GM18505 (cell line): ENCODE results near the gene MASP2.
"Not testable (repeated sequence)": the region's sequence is repeated elsewhere in the genome, so short reads cannot be mapped to it uniquely, and the experiment has no call there.

ENCODE experiments used
- ATAC-seq: cut with Tn5 transposase; IDR thresholded peaks from one replicate; pipeline ENCODE4 v1.9.1; 2021; ENCODE audit not compliant: unreplicated experiment
- POLR2A ChIP-seq: IDR thresholded peaks from 4 replicates; pipeline ENCODE4 v1.6.1; 2011; ENCODE audit warnings: borderline replicate concordance; ENCODE audit not compliant: insufficient read depth, insufficient read length; ENCODE audit errors: extremely low read depth

The MASP2 gene

DNA sequence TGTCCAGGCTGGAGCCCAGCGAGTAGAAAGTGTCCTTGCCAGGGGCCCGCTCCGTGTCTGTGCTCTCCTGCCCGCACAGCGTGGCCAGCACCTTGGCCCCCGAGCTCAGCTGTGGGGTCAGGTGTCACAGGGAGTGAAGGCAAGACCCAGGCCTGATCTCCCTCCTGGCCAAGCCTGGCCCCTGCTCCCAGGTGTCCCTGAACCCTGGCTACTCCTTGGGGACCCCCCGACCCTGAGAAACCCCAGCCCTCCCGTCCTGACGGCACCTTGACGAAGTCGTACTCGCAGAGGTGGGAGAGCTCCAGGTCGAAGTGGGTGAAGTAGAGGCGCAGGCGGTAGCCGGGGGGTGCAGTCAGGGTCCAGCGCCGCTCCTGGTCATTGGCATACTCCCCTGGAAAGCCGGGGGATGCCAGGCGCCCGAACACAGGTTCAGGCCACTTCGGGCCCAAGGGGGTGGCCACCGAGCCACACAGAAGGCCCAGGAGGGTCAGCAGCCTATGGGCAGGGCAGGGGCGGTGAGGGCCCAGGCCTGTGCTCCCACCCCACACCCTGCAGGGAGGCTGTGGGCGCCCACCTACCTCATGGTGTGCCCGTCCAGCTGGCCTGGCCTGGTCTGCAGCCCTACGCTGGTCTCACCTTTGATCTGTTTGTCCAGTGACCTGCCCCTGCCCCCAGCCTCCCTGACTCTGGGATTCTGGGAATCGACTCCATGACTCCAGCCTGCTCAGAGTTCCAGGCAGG, at the start of gene MASP2:
TSS of gene MASP2 (minus strand) at position 615 of the 741 bp plus-strand sequence. CDS start at position 583, 32 bp downstream.
- TF ChIP-seq POLR2A = no peak
- ATAC-seq = no peak

DNA sequence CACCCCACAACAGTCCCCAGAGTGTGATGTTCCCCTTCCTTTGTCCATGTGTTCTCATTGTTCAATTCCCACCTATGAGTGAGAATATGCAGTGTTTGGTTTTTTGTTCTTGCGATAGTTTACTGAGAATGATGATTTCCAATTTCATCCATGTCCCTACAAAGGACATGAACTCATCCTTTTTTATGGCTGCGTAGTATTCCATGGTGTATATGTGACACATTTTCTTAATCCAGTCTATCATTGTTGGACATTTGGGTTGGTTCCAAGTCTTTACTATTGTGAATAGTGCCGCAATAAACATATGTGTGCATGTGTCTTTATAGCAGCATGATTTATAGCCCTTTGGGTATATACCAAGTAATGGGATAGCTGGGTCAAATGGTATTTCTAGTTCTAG, 36.7 kb upstream of the MASP2 start:
- ATAC-seq = not testable (repeated sequence)

- no peak for ATAC-seq
- no peak for TF ChIP-seq POLR2A
These were observed 33.9 kb upstream of the MASP2 start for GRCh38 chr1:11080931-11081330.

DNA sequence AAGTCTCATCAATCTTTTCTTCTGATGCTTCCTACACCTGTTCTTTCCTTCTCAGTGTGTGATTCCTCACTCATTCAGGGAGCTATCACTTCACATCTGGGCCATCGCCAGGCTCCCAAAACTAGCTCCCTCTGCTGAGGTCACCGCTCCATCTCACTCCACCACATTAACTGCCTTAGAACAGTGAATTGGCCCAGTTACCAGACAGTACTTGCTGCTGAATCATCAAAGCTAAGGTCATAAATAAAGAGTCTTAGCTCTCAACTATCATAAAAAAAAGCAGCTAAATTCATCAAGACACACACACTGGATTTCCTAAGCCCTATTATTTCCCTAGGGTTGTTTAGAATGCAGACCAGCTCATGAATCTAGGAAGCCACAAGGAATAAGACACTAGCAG, 31.6 kb upstream of the MASP2 start:
- ATAC-seq = no peak
- TF ChIP-seq POLR2A = no peak

- not testable (repeated sequence) for ATAC-seq
These were observed 26.4 kb upstream of the MASP2 start for GRCh38 chr1:11073398-11073797.

DNA sequence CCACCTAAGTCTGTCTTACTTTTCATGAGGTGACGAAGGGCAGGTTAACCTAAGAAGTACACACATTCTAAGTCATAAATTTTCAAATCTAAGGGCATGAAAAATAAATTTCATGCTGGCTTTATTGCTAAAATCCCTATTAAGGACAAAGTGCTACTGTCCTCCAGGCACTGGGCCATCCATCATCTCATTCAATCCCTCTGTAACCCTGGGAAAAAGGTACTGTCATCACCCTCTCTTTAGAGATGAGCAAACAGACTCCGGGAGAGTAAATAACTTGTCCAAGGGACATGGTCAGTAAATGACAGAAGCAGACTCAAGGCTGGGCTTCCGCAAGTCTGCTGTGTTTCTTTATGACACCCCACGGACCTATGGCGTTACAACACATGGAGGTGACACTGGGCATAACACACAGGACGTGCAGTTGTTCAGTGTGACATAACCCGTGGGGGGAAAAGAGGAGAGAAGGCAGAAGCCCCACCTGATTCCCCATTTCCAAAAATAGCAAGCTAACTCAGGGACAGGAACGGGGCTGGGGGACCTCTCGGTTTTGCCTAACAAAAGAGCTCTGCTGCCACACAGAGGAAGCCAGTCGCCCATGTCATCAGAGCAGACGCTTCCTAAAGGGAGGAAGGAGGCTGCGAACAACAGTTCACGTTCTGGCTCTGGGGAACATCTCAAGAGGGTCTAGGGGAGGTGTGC, 25.3 kb upstream of the MASP2 start:
- ATAC-seq = no peak
- no peak for TF ChIP-seq POLR2A

- ATAC-seq = no peak
- no peak for TF ChIP-seq POLR2A
These were observed 24.6 kb upstream of the MASP2 start for GRCh38 chr1:11071463-11072215.

- no peak for TF ChIP-seq POLR2A
- no peak for ATAC-seq
These were observed 23.8 kb upstream of the MASP2 start for GRCh38 chr1:11070876-11071275.

DNA sequence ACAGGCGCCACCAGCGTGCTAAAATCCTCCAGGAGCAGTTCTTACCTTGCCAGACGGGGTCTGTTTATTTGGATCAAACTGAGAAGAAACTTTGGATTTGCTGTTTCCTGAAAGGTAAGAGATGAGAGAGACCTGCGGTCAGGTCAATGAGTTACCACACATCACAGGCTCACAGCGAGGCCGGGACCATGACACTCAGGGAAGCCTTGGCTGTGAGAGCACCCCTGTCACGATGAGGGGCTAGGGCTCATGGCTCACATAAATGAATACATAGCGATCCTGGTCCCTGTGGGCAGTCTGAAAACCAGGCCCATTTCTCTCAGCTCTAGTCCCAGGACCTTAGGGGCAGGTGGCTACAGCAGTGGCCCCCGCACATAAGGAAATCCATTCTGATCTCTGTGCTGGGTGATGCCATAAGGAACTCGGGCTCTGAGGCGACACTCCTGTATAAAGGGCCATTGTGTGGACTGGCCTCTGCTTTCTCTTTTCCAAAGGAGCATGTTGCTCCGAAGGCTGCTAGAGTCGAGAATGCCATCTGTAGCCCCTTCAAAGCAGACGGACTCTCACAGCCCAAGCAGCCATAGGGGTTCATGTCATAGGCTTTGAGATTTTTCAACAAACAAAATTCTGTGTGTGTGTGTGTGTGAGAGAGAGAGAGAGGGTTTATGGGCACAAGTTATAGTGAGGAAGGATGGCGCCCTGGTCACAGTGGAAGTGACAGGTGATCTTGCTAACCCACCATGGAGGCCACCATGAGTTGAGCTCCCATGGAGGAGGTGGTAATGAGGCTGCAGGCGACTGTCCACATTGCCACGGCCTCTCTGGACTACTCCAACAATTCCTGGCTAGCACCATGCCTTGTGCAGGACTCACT, 21.8 kb upstream of the MASP2 start:
- ATAC-seq = no peak
- TF ChIP-seq POLR2A = no peak

GRCh38 chr1:11067716-11068599, 20.9 kb upstream of the MASP2 start:
- ATAC-seq = no peak
- no peak for TF ChIP-seq POLR2A

DNA sequence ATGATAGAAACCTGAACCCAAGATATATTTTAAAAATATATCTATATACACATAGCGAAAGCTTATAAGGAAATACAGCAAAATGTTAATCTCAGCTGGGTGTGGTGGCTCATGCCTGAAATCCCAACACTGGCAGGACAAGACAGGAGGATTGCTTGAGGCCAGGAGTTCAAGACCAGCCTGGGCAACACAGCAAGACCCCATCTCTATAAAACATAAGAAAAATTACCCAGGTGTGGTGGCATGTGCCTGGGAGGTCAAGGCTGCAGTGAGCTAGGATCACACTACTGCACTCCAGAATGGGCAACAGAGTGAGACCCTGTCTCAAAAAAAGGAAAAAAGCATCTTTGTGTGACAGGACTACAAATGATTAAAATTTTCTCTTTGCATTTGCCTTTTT, 18.8 kb upstream of the MASP2 start:
- no peak for TF ChIP-seq POLR2A

GRCh38 chr1:11064942-11065341, 17.9 kb upstream of the MASP2 start:
- ATAC-seq = no peak
- no peak for TF ChIP-seq POLR2A

More for the DNA sequence above, 18.8 kb upstream of the MASP2 start:
- no peak for ATAC-seq

DNA sequence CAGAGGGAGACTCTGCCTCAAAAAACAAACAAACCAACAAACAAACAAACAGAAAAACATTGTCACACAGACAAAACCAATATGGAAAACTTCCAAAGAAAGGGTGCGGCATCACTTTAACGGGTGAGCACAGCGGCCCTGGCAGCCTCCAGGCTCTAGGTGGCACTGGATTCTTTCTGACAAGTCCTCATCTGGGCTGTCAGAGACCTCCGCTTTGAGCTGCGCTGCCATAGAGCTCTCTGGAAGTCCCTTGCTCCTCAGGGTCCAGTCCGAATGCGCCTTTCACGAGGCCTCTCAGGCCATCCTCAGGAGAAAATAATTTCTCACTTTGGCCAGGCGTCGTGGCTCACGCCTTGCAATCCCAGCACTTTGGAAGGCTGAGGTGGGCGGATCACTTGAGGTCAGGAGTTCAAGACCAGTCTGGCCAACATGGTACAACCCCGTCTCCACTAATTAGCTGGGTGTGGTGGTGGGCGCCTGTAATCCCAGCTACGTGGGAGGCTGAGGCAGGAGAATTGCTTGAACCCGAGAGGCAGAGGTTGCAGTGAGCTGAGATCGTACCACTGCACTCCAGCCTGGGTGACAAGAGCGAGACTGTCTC, 17.0 kb upstream of the MASP2 start:
- ATAC-seq = not testable (repeated sequence)
